GM21529 (cell line): ENCODE data around the gene ST3GAL5.
"Not testable (repeated sequence)": the region's sequence is repeated elsewhere in the genome, so short reads cannot be mapped to it uniquely, and the experiment has no call there.

Experiments used
- ATAC-seq: cut with Tn5 transposase; IDR thresholded peaks from one replicate; pipeline ENCODE4 v1.9.1; 2021; ENCODE audit not compliant: unreplicated experiment

The ST3GAL5 gene

GRCh38 chr2:85840091-85840490 is 48.7 kb downstream of the ST3GAL5 start:
- ATAC-seq = no peak

- ATAC-seq = no peak
Observed at GRCh38 chr2:85839461-85839860, 49.3 kb downstream of the ST3GAL5 start.

- ATAC-seq = no peak
Observed at GRCh38 chr2:85838641-85839040, 50.1 kb downstream of the ST3GAL5 start.

- no peak for ATAC-seq
Observed at GRCh38 chr2:85838181-85838580, 50.6 kb downstream of the ST3GAL5 start.

- no peak for ATAC-seq
Observed at GRCh38 chr2:85834466-85834865, 54.3 kb downstream of the ST3GAL5 start.

- no peak for ATAC-seq
Observed at GRCh38 chr2:85831735-85832134, 57.1 kb downstream of the ST3GAL5 start.

GRCh38 chr2:85830645-85831044 is 58.1 kb downstream of the ST3GAL5 start:
- ATAC-seq = no peak

GRCh38 chr2:85829394-85829793 is 59.4 kb downstream of the ST3GAL5 start:
- not testable (repeated sequence) for ATAC-seq

- ATAC-seq = no peak
Observed at GRCh38 chr2:85828725-85829124, 60.1 kb downstream of the ST3GAL5 start.

- ATAC-seq = no peak
Observed at GRCh38 chr2:85827879-85828569, 60.8 kb downstream of the ST3GAL5 start.

- ATAC-seq = peak; percentile 81
Observed at GRCh38 chr2:85826990-85827878, 61.6 kb downstream of the ST3GAL5 start.

- no peak for ATAC-seq
Observed at GRCh38 chr2:85823951-85824350, 64.8 kb downstream of the ST3GAL5 start.

GRCh38 chr2:85822766-85823165 is 66.0 kb downstream of the ST3GAL5 start:
- ATAC-seq = no peak

GRCh38 chr2:85819811-85820510 is 68.8 kb downstream of the ST3GAL5 start:
- no peak for ATAC-seq

- ATAC-seq = no peak
Observed at GRCh38 chr2:85814802-85815550, 73.8 kb downstream of the ST3GAL5 start.

GRCh38 chr2:85813982-85814801 is 74.6 kb downstream of the ST3GAL5 start:
- ATAC-seq = no peak

- ATAC-seq = no peak
Observed at GRCh38 chr2:85813211-85813981, 75.4 kb downstream of the ST3GAL5 start.

- ATAC-seq = no peak
Observed at GRCh38 chr2:85812094-85812735, 76.6 kb downstream of the ST3GAL5 start.
